Measurements from ENCODE around the gene KCNJ13.

DNA sequence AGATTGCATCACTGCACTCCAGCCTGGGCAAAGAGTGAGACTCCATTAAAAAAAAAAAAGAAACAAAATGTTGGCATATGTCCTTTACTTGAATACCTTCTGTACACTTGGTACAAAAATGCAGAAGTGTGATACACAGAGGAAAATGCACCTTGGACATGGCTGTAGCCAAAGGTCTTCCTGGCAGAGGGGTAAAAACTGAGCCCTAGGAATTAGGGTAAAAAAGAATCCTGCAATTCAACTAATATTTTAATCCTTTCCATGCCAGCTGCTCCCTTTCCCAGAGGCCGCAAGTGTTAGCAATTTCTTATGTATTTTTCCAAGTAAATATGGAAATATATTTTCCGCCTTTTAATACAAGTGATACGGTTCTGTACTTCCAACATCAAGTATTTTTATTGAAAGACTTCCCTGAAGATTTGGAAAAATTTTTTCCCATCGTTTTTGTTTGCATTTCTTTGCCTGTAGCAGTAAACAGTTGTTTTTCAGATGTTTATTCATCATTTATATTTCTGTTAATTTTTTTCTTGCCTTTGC lies 26.2 kb downstream of the KCNJ13 start:
- TF ChIP-seq EZH2 (IDR thresholded peaks at IDR 0.05) (no peak), POLR2AphosphoS5 (IDR thresholded peaks at IDR 0.05; ENCODE audit: borderline replicate concordance, low read depth, low read length) (no peak), FOXP2 (optimal IDR thresholded peaks at IDR 0.05; ENCODE audit: control extremely low read depth, extremely low read length, insufficient read depth) (no peak)

All from SK-N-MC (cell line).